ENCODE measurements around the gene TRPM1.

Gene TRPM1

DNA sequence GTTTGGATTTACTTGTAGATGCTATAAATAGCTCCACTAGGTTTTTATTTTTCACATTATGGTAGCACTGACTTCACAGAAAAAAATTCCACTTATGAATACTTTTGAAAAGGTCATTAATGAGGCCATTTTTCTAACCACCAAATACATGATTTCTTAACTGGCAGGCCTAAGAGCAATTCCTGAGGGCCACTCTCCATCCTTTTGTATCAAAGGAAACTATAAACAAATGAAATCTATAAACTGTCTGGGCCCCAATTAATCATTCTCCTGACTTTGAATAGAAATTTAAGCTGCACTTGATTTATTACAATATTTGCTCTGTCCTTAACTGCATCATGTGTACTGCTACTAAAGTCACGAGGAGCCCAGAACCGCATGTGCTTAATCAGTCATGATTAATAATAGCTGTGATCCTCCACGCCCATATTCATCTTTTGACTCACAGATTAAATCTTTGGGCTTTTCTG, 85.0 kb downstream of the TRPM1 start:
- DNase-seq (ENCODE audit: low read depth), result no peak

DNA sequence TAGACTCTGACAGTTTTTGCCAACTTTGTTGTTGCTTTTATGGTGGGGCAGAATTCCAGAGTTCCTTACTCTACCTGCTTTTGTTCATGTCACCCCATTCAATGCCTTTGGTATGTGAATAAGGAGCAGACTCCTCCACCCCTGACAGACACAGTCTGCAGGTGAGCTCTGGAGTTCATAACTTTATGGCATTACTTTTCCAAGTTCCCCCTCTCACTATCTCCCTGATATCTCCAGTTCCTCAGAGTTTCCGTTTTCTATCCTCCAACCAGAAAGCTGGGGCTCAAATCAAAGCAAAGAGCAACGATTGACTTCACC, 87.0 kb downstream of the TRPM1 start:
- no peak for DNase-seq (ENCODE audit: low read depth)

DNA sequence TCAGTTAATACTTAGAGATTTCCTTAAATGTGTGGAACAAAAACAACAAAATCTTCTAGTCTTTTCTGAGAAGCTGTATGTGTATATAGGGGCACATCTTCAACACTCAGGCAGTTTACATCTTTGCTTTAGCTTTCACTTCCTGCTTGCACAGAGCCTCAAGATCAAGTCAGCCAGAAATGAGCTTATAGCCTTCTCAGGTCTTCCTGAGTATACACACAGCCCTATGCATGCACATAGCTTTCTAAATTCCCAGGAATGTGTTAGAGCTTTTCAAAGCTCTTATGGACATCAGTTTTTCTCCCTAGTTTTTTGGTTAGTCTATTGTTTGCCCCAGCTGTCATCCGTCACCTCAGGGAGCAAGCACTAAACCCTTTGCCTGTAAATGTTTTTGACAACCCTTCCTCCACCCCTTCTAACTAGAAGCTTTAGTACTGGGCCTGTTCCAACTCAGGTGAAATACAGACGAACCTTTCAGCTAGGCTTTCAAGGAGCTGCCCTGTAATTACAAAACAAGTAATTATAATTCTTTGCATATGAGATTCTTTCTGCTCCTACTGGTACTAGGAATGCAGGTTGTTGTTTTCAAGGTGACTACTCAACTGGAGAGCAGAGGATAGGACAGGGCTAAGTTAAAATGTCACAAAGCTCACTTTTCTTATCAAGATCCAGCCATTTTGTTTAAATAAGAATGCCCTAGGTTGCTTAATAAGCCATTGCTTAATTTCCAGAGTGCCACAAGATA, 87.5 kb downstream of the TRPM1 start:
- no peak for DNase-seq (ENCODE audit: low read depth)

DNA sequence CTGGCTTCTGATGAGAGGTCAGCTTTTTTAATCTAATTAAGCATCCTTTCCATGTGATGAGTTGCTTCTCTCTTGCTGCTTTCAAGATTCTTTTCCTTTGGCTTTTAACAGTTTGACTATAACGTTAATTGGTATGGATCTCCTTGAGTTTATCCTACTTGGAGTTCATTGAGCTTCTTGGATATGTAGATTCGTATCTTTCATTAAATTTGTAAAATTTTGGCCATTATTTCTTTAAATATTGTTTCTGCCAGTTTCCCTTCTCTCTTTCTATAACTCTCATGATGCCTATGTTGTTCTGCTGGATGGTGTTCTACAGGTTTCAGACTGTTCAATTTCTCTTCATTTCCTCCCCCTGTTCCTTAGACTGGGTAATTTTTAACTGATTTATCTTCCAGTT, 89.1 kb downstream of the TRPM1 start:
- no peak for DNase-seq (ENCODE audit: low read depth)

DNA sequence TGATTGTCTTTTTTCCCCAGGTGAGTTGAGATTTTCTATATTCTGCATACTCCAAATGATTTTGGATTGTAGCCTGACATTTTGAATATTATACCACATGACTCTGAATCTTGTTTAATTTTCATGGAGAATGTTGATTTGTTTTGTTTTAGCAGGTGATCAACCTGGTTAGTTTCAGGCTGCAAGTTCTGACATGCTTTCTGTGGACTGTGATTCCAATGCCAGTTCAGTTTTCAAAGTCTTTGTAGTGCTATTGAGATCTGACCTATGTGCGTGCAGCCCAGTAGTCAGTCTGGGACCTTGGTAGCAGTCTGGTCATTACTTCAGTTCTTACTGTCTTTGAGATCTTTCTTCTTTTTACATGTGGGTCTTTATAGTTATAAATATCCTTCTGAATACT, 91.5 kb downstream of the TRPM1 start:
- DNase-seq (ENCODE audit: low read depth), result no peak

DNA sequence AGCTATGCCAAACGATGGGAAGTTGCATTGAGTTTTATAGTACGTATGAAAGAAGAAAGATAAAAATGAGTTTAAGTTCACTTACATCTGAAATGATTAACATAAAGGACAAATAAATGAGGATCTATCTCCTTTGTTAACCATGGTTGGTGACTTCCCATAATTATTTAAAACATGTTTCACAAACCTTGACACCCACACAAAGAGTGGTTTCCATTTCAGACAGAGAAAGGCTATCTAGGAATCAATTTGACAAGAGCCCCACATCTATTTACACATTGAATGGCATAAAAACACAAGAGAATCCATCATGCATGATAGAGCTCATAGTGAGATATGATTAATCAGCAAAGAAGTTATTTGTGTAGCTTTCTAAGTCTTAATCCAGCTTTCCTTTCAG, 95.9 kb downstream of the TRPM1 start:
- DNase-seq (ENCODE audit: low read depth), result no peak

DNA sequence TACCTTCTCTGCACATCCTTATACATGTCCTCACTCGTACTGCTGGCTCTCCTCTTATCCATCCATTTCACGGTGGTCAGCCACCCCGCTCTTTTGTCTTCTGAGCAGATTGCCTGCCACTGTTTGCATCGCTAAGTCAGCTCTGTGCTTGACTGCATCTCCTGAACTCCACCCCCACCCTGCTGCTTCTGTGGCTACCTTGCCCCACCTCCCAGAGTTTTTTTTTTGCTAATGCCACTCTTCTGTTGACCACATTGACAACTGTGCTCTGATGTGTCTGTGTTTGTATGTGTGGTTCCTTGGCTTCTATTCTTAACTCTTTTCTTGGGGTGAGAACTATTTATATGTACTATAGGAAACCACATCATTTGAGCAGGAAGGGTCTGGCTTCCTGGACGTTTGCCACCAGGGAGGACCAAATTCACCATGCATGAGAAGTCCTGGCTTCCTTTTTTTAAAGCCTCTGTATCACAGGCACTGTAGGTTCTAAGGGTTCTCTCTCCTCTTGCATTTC, 97.2 kb downstream of the TRPM1 start:
- no peak for DNase-seq (ENCODE audit: low read depth)

DNA sequence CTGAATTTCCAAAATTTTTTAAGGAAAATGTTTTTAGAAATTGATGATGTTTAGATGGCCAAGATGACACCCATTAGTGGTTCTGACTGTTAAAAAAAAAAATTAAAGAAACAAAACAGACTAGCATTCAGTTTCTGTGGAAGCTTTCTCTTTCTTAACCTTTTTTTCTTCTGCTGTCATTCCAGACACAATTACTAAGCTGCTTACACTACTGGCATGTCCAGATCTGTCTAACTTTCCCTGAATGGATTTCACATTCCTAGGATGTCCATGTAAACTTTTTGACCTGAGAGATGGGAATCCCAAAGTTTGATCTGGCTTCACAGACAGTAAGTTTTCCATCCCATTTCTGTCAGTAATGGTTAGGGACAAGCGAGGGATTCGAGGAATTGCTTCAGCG, 99.8 kb downstream of the TRPM1 start:
- no peak for DNase-seq (ENCODE audit: low read depth)

DNA sequence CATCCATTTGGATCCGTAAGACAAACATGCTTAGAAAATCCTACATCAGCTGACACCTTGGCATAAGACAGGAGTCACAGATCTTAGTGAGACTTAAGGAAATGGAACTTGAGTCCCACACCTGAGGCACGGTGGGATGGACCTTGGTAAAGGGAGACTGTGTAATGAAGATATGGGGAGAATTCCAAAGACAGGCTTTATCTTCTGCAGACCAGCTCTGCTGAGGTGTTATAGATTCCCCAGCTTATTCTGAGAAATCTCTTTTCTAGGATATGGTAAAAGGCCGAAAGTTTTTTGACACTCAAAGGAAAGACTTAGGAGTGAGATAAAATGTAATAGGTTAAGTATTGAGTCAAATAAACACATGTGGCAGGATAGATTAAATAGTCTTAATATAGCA, 101.8 kb downstream of the TRPM1 start:
- no peak for DNase-seq (ENCODE audit: low read depth)

DNA sequence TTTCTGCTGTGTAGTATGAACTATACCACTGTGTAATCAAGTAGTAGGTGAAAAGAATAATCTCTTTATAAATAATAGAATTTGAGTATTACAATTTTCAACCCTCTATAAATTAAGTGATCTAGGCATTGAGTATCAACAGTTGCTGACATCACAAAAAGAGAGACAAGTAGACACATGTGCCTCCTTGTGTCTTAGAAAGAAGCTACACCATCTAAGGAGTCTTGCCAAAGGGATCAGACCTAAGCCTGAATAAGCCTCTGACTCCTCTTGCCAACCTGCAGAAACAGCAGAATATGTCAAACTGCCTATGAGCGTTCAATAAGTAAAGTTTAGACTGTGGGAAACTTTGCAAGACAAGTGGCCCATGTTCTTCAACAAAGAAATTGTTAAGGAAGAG, 104.3 kb downstream of the TRPM1 start:
- DNase-seq (ENCODE audit: low read depth), result no peak

DNA sequence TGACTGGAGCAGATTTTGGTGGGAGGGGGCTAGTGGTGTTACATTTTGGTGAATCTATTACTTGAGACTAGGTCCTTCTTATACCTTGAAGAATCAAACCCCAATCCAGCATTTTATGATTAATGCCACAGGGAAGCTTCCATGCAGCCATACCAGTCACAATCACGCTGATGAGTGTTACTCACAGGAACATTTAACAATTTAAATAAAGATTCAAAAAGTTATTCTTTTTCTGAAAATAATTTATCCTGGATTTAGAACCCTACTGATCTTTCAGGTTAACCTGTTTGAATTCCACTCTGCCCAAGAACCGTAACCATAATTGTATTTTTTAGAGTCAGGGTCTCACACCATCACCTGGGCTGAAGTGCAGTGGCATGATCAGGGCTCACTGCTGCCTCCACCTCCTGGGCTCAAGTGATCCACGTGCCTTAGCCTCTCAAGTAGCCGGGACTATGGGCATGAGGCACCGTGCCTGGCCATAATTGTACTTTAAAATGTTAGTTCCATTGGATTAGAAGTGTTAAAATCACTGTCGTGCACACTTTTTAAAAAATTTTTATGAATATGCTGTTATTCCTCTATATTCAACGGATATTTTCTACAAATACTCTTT, 109.2 kb downstream of the TRPM1 start:
- no peak for DNase-seq (ENCODE audit: low read depth)

DNA sequence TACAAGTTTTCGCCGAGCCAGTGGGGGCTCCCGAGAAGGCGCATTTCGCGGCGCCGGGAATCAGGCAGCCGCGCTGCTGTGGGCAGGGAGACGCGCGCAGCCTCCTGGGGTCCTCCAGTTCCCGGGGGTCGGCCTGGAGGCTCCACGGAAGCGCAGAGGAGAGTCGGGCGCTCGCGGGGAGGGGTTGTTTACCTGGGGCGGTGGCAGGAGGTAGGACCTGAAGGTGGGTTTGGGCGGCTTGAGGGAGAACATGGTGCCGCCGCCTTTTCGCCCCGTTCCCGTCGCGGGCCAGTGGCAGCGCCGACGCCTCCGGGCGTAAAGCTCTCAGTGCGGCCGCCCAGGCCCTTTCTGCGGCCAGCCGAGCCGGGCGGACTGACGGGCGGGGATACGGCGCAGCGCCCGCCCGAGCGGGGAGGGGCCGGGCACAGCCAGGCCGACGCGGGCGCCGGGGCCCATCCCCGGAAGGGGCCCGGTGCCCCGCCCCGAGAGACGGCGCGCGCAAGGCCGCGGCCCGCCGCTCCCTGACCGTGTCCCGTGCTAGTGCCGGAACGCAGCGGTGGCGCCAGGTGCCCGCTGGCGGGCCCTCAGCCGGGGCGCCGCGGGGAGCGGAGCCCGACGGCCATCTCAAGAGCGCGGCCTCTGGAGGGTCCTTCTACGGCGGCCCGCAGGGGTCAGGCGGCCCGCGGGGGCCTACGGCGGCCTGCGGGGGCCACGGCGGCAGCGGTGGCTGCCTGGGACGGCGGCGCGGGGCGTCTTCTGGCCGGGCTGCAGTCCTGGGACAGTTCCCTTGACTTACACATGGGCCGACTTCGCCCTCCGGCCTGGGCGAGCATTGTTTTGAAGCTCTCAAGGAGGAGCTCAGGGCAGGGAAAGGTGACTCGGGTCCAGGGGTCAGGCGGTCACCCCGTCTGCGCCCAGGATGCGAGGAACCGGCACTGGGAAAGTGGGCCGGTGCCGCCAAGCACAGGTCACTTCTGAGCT, 110.0 kb downstream of the TRPM1 start, which contains the start of gene MTMR10:
MTMR10 (minus strand) TSS at position 374 of the 981 bp plus-strand sequence; CDS start at position 252, 122 bp downstream.
- DNase-seq (ENCODE audit: low read depth), result peak; percentile 64

DNA sequence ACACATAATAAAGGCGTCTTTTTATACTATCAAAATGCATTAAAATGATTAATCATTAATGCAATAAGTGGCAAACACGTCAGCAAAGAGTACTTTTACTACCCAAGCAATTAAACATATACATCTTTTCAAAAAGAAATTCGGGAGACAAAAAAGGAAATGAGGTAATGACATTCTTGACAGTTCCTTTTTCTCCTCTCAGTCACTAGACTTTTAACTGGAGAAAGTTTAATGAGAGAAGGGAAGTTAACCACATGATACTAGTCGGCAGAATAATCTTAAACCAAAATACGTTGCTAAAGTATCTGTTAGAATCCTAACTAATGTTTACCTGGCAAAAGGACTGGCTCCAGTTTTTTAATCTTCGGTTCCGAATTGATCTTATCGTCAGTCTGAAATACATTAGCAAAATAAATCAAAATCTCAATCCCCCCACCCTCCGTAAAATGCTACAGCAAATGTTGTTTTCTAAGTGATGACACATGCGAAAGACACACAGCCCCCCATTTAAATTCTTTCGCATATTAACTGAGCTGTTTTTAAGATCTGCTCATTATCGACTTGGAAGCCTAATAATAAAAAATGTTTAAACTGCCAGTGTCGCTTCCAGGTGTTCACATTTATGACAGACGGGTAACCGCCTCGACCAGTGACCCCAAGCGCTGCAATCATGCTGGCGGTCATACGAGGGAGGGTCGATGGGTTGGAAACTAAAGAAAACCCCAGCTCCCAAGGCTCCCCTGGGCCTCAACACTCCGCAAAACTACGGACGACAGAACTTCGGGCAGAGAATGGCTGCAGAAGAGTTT, 110.9 kb downstream of the TRPM1 start:
- no peak for DNase-seq (ENCODE audit: low read depth)

DNA sequence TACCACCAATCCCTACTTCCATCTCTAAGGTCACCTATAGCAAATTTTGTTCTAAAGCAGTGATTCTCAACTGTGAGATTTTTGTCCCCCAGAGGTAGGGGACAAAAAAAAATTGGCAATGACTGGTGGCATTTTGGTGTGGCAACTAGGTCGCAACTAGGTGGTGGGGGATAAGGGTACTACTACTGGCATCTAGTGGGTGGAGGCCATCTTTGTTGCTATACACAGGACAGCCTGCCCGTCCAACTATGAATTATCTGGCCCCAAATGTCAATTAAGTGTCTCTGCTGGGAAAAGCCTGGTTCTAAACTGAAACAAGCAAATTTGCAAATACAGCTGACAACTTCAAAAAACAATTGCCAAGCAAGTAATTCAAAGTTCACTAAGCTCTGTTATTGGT, 111.5 kb downstream of the TRPM1 start:
- DNase-seq (ENCODE audit: low read depth), result no peak

DNA sequence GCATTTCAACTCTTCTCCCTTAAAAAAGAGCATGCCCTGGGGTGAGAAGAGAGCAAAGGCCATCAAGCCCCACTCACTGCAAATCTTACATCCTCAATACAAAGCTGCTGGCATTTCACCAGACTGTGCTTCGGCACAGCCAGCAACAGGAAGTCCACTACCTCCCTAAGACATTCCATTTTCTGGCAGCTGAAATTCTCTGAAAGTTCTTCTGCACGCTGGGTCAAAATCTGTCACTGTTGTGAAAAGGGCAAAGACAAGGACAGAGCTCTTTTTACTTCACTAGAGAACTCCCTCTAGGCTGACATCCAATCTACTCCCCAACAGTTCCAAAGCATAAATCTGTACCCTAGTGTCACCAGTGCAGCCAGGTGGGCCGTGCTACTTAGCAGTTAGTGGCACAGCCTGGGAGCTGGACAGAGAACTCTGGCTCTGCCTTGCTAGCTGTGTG, 116.4 kb downstream of the TRPM1 start:
- no peak for DNase-seq (ENCODE audit: low read depth)

DNA sequence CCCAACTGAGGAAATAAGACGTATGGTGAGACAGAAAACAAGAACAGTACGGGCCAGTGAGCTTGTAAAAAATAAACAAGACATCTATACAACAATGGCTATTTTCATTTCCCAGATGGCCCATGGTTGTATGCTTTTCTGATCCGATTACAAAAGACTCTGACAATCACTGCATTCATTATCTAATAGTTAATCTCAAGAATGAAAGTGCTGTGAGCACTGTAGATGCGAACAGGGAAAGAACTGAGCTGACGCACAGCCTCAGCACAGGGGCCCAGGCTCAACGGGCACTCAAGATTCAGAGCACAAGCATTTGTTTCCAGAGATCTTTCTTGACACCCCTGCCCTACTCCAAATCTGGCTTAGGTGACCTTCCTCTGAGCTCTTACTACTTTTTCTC, 117.0 kb downstream of the TRPM1 start:
- no peak for DNase-seq (ENCODE audit: low read depth)

DNA sequence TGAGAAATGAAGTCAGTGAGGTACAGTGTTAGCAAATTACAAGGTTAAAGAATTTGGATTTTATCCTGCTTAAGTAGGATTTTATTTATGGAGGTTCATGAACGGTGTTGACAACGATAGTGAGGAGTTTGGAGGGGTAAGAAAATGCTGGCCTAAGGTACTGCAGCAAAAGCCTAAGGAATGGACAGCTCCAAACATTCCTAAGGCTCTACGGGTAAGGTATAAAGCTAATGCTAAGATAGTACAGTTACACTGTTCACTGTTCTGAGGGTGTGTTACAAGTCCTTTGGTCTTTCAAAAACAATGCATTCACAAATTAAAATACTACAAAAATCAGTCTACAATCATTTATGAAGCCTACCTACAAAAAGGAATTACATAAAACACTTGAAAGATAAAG, 117.4 kb downstream of the TRPM1 start:
- DNase-seq (ENCODE audit: low read depth), result no peak

DNA sequence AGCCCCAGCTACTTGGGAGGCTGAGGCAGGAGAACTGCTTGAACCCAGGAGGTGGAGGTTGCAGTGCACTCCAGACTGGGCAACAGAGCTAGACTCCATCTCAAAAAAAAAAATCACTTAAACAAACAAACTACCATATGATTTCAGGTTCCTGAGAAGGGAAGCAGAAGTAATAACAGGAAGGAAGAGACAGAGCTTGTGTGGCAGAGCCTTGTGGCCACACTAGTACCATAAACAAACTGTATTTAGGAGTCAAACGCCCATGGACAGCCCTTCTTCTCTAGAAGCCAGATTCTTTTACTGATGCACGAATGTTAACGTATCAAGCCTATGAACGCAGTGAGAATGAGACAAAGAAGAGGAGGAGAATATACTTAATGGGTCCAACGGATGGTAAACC, 122.1 kb downstream of the TRPM1 start:
- no peak for DNase-seq (ENCODE audit: low read depth)

DNA sequence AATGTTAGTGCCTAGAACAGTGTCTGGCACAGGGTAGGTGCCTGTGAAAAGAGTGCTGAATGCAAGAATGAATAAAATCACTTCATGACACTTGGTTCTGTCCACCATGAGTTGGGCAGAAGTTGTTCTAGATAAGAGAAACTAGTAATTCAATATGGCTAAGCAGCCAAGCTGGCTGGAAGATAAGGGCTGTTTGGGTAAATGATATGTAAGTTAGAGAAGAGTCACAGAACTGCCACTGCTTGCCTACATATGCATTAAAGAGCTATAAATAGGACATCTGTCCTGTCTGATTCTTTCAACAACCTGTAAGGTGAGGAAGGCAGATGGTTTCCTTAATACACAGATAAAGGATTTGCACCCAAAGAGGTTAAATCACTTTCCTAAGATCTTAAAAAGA, 123.2 kb downstream of the TRPM1 start:
- no peak for DNase-seq (ENCODE audit: low read depth)

DNA sequence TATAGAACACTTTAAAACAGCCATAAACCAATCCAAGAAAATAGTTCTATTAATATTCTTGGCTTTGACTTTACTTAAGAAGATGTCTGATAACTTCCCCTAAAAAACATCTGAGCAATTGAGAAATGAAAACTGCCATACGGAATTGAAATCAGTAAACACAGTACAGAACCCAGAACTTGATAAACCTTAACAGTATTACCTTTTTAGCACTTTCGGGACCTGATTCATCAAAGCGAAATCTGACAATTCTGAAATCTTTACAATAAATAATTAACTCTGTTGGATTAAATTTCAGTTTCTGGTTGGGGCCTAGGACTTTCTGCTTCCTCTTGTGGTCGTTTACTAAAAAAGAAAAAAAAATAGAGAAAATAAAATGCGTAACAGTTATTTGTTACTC, 127.4 kb downstream of the TRPM1 start:
- DNase-seq (ENCODE audit: low read depth), result no peak

DNA sequence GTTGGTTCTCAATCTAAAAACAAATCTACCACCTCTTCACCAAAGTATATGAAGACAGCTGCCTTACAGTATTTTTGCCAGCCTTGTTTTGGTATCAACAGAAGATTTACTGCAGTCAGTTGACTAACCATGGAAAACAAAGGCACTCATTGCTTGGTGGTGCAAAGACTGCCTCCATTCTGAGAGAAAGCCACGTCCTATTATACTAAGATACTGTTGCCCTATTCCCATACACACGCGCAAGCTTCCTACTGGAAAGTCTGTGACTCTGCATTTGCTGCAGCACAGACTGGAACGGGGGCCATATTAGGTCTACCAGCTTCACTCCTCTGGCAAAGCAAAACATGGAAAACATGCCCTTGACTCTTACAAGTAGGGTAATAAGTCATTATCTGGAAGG, 128.1 kb downstream of the TRPM1 start:
- no peak for DNase-seq (ENCODE audit: low read depth)

DNA sequence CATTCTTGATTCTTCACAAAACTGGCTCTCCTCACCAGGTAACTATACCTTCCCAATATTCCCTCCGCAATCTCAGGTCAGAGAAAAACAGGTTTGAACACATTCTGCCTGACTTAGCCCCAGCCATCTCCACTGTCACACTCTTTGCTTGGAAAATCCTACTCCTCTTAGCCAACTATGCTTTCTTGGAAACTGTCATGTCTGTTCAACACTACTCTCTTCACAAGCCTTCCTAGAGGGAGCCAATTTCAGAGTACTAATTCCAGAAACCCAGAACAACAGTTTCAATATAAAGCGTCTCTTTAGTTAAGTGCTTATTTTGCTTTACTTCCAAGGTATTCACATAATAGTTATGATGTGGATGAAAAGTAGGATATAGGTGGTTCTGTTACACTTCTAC, 131.8 kb downstream of the TRPM1 start:
- DNase-seq (ENCODE audit: low read depth), result no peak

All from activated T-helper 1 cell treated with Interleukin-2 at 50 U/mL for 16 hours (primary cell).